Stimulated activated CD4-positive, alpha-beta T cell treated with anti-CD3 and anti-CD28 coated beads, Interleukin-2, amount 100 ng/mL, for 48 hours (primary cell): ENCODE results near the gene SORBS2.

ENCODE experiments used
- DNase-seq, 2 donors: peaks; one replicate each; pipeline ENCODE4 v3.0.0-alpha.2; 2020

The SORBS2 gene

DNA sequence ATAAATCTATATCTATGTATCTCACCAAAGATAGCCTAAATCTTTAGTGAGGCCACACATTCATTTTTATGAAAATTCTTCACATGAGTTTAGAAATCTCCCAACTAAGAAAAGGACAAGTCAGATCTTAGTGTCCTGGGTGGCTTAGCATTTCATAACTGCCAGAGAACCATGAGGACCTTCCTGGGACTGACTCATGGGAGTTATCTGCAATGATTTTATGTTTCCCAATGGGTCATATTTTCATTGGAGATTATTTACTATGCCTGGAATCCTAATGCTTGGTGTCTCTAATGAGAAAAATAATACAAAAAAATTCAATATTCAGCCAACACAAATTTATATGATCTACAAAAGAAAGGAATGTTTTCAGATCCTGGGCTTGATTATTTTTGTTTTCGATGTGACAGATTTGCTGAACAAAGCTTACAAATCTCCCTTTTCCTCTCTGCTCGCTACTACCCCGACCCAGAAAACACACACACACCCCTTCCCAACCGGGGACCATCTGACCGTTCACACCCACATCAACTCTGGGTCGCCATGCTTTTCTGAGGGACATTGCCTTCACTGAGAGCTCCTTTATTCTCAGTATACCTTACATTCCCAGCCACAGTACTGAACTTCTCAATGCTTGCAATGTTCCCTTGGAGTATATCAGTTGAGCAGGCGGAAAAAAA, 40.1 kb downstream of the SORBS2 start:
- DNase-seq = no peak

DNA sequence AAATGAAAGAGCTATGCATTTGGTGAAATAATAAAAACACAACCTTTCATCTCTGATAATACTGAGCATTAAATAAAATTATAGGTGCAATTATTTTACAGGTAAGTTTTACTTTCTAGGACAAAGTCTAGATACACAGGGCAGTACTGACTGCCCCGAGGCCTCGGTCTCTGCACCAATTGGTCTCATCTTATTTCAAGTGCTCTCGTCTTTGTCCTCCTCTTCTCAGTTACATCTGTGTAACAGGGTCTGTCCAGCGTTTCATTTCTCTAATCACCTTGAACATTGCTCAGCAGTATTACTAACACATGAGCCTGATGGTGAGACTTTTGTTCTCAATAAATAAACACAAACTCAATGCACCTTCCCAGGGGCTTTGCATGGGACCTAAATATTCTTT, 44.5 kb downstream of the SORBS2 start:
- DNase-seq = no peak

DNA sequence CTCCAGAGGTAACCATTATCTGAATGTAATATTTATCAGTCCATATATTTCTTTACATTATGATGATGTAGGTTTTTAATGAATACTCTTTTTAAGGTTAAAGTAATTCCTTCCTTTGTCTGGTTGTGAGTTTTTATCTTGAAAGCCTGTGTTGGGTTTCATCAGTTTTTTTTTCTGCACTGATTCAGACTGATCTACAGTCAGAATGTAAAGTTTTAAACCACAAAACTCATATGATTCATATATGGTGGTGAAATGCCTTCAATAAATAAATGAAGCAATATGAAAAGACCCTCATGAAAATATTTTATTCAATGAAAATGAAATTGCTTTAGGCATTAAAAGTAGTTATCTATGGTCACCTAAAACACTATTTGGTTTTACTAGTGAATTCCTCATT, 47.1 kb downstream of the SORBS2 start:
- DNase-seq = no peak

DNA sequence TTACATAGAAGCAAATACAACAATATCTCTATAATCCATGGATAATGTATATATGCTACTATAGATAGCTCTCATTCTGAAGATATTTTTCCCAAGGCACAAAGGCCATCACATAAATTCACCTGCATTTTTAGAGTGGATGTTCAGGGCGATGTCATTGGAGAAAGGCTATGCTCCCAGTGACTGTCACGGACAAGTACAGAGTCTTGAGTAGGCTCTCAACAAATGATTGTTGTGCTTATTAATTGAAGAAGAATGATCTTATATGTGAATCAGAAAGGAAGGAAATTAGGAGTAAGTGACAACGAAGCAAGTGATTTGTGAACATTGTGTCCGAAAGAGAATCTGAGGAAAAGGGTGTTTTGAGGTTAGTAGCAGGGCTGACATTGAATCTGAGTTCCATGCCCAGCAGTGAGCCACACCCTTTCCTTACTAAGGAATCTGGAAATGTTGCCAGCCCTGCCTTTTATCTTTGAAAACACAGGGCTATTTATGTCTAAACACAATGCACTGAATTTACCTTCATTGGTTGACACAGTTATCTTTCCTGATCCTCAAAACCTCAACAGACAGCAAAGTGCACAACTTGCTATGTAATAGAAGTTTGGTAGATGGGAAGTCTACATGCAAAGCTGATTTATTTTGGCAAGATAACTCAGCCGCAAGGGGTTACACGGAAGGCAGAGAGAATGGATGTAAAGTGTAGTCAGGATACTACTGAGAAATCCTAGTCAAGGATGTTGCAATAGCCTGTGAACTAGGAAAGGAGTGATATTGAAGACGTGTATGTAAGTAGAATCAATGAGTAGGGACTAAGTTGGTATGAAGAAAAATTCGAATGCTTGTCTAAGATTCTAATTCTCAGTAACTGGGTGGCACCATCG, 50.4 kb downstream of the SORBS2 start:
- DNase-seq = no peak

GRCh38 chr4:185758807-185759206, 53.2 kb downstream of the SORBS2 start:
- no peak for DNase-seq

DNA sequence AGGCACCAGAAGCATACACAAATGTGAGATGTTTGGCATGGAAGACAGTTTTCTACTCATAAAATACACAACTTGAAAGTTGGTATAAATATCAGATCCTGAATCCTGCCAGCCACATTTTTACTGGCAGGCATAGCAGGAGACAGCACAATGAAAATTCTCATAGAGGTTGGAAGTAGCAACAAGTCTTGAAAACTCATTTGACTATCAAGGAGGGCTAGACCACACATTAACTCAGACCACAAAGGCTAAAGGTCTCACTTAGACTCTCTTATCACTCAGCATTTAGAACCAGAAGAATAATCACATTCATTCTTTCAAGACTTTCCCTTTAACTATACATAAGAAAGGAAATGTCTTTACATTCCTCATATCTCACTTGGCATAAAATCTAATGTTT, 56.5 kb downstream of the SORBS2 start:
- DNase-seq = no peak

- no peak for DNase-seq
Measured at GRCh38 chr4:185754961-185755360, 57.0 kb downstream of the SORBS2 start.

- no peak for DNase-seq
Measured at GRCh38 chr4:185752872-185753271, 59.1 kb downstream of the SORBS2 start.

DNA sequence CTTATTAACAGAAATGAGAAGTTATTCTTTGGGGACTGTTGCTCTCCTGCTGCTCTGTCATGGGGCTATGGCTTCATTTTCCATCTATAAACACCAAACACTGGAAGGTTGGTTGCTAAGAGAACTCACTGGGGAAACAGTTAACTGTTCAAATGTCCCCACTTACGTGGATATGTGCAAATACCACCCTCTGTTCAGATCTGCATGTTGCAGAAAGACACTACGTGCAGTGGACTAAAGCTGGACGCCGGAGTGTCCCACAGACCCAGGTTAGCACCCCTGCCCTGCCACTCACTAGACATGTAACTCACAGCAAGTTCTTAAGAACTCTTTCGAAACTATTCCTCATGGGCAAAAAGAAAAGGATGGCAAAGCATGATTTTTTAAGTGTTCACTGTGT, 62.1 kb downstream of the SORBS2 start:
- DNase-seq = no peak

- no peak for DNase-seq
Measured at GRCh38 chr4:185748901-185749390, 63.0 kb downstream of the SORBS2 start.

GRCh38 chr4:185745891-185746290, 66.1 kb downstream of the SORBS2 start:
- no peak for DNase-seq

DNA sequence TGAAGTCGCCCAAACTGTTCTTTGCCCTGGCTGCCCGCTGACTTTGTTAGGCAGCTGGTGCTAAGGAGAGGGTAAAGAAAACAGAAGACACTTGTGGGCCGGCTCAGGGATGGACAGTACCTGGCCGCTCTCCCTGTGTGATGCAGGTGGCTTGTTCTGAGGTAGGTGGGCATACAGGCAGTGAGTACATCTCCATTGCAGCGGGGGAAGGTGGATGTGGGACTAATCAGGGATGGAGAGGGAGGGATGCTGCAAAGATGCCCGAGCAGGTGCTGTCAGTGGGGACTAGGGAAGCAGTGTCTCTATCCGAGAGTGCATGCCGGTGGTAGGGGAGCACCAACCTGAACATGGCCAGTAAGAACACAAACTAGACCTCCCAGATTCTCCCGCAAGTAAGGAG, 67.0 kb downstream of the SORBS2 start:
- DNase-seq = no peak

- DNase-seq = no peak
Measured at GRCh38 chr4:185744488-185744862, 67.5 kb downstream of the SORBS2 start.

DNA sequence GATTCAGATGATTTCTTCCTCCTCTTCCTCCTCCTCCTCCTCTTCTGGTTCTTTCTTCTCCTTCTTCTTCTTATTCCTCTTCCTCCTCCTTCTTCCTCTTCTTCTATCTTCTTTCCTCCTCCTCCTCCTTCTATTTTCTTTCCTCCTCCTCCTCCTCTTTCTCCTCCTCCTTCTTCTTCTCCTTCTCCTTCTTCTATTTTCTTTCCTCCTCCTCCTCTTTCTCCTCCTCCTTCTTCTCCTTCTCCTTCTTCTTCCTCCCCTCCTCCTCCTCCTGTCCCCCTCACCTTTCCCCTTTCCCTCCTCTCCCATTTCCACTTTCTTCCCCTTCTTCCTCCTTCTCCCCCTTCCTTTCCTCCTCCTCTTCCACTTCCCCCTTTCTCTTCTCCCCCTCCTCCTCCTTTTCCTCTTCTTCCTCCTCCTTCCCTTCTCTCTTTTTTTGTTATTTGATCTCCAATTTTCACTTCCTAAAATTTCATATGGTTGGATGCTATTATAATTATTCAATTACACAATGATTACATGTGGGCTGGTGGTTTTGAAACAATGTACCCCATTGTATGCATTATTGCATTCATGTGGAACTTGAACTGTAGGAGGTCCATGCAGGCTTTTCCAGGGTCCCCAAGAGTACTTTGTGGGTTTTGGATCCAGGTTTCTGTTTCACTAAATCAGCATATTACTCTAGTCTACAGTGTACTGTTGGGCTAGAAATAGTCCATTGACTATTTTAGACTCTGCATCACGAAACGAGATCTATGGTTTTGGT, 68.1 kb downstream of the SORBS2 start:
- no peak for DNase-seq

- DNase-seq = no peak
Measured at GRCh38 chr4:185742766-185743165, 69.2 kb downstream of the SORBS2 start.

GRCh38 chr4:185741795-185742194, 70.2 kb downstream of the SORBS2 start:
- DNase-seq = no peak

DNA sequence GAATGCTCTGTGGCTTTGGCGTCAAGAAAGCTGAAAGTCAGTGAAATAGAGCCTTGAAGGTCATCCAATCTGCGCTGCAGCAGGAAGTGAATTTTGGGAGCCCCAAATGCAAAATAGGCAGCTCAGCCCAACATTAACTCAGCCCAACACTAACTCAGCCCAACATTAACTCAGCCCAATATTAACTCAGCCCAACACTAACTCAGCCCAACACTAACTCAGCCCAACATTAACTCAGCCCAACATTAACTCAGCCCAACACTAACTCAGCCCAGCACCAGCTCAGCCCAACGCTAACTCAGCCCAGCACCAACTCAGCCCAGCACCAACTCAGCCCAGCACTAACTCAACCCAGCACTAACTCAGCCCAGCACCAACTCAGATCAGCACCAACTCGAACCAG, 71.5 kb downstream of the SORBS2 start:
- DNase-seq = no peak

DNA sequence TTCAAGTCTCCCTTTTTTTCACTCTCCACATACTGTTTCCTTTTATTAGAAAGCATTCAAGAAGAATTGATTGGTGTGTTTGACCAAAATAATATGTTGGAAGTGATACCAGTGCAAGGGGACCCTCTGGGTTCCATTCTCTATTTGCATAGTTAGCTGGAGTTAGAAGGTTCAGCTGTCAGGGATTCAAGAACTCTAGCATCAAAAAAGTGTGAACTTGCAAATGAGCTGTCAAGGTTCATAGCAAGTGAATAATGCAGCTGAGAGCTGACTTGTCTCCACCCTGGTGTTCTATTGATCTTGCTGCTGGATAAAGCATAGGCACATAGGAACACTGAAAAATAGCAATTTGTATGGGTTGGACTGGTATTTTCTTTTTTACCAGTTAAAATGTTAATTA, 73.2 kb downstream of the SORBS2 start:
- DNase-seq = no peak

DNA sequence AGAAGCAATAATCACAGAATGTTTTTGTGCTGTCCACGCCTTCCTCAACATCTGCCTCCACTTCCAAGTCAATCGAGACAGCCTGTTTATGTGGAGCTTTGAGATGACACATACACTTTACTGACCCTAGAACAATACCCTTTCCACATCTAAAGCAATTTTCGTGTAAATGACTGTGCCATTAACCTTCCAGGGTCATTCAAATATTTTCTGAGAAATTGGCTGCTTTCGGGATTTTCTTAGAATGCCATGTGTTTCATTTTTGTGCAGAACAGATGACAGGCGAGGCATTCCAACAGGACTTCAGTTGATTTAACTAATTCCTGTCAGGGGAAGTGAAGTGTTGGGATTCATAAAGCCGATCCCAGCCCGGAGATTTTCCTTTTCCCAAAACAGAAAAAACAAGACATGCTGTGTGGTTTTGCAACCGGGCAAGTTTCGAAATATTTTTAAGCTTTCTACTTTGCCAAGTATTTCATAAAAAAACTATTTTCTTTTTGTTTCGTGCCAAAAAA, 73.9 kb downstream of the SORBS2 start:
- no peak for DNase-seq

DNA sequence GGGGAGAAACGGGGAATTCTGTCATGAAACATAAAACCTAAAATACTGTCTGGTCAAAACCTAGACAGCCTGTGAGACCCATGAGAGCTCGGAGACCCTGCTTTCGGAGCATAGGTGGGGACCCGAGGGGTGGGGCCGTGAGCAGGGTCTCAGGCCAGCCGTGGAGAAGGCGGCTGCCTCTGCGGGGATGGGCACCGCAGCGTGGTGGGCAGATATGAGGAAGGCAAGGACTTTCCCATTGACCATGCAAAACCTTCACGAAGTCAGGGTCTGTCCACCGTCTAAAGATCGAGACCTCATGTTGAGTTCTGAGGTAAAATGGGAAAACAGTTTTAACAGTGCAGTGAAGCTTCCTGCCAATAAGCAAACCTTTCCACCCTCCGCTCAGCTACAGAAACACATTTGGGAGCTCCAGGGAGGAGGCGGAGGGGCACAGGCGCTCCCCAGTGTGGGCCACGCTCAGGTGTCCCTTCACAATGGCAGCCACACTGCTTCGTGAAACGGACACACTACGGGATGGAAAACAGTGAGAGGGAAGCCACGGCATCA, 74.4 kb downstream of the SORBS2 start:
- no peak for DNase-seq

DNA sequence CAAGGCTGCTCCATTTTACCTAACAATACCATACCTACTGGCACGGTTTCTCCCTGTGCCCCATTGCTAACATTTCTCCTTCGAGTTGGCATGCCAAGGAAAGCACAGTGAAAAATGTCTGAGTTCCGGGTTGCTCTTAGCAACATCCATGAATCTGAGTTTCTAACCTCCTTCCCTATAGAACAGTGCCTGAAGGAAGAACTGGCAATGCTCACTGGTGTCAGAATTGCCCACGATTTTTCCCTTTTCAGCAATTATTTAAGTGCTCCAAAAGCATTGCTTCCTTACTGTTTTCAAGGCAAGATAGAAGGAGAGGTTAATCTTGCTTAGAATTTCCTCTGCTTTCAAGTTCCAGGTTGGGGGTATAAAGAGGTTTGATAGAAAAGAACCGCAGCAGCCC, 75.1 kb downstream of the SORBS2 start:
- no peak for DNase-seq

DNA sequence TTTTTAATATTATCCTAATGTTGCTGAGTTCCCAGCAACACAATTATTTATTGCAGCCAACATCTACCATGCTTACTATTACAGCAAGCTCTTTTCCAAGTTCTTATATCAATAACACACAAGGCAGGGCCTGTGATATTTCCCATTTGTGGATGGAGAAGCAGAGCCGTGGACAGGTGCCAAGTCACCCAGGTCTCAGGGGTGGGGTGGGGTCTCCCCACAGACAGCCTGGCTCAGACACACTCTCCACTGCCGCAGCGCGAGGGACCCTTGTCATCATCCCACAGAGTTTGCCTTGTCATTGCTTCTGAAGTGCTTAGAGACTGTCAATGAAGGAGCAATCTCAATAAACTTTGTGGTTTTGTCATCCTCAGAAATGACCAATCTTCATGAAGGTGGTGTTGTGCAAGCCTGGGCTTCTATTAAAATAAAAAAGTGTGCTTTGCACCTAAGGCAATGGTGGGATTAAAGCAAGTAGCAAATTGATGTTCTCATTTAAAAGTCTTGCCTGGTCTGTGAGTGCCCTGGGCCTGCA, 76.1 kb downstream of the SORBS2 start:
- no peak for DNase-seq

DNA sequence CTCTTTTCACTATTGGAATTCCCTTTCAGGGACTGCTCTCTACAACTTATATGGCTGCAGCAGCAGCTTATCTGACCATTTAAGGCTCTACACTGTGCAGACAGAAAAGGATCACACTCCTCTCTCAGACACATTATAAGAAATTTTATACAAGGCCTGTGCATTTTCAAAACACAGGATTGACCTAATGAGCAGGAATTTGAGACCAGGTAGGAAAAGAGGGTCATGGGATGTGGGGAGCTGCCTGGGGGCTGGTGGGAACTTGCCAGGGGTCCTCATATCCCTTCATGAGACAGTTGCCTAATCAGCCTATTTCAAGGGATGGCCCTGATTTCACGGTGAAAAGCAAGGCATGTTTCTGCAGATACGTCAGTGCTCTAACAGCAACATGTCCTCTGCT, 77.1 kb downstream of the SORBS2 start:
- DNase-seq = no peak
